PC-9 (cell line): ENCODE data around the gene TEX38.
"Not testable (repeated sequence)": the region's sequence is repeated elsewhere in the genome, so short reads cannot be mapped to it uniquely, and the experiment has no call there.

ENCODE experiments used
- EZH2 ChIP-seq: fragments of 200-600 bp; sonication (generic); IDR thresholded peaks from 2 replicates; pipeline ENCODE4 v1.8.0; 2017; ENCODE audit warnings: antibody characterized with exemption, low read depth
- TF ChIP-seq, protein P1 (sequence below): fragments of 200-600 bp; sonication (generic); conservative IDR thresholded peaks from 2 replicates; pipeline ENCODE4 v1.6.1; 2017; ENCODE audit warnings: mixed run types, antibody characterized with exemption, mild to moderate bottlenecking, moderate library complexity

DNA sequence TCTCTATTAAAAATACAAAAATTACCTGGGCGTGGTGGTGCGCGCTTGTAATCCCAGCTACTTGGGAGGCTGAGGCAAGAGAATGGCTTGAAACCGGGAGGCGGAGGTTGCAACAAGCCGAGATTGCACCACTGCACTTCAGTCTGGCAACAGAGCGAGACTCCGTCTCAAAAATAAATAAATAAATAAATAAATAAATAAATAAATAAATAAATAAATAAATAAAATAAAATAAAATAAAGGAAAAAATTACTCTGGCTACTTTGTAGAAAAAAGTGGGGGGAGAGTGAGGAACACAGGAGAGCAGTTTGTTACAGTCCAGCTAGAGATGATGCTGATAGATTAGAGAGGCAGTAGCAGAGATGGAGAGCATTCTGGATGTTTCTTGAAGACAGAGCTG is 48.7 kb downstream of the TEX38 start:
- TF ChIP-seq, protein P1, sequence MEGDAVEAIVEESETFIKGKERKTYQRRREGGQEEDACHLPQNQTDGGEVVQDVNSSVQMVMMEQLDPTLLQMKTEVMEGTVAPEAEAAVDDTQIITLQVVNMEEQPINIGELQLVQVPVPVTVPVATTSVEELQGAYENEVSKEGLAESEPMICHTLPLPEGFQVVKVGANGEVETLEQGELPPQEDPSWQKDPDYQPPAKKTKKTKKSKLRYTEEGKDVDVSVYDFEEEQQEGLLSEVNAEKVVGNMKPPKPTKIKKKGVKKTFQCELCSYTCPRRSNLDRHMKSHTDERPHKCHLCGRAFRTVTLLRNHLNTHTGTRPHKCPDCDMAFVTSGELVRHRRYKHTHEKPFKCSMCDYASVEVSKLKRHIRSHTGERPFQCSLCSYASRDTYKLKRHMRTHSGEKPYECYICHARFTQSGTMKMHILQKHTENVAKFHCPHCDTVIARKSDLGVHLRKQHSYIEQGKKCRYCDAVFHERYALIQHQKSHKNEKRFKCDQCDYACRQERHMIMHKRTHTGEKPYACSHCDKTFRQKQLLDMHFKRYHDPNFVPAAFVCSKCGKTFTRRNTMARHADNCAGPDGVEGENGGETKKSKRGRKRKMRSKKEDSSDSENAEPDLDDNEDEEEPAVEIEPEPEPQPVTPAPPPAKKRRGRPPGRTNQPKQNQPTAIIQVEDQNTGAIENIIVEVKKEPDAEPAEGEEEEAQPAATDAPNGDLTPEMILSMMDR: not testable (repeated sequence)
- TF ChIP-seq EZH2: not testable (repeated sequence)
